Common myeloid progenitor, CD34-positive (primary cell): ENCODE measurements around the gene PRPF18.

Source experiments
- CTCF ChIA-PET: fragments of 350-600 bp; sonication (Branson Sonifier 250); formaldehyde crosslinking; loops from one replicate; lab custom pipeline; 2021; ENCODE audit warnings: antibody characterized with exemption; lab: Charles Lee
- POLR2A ChIA-PET: fragments of 350-600 bp; sonication (Branson Sonifier 250); formaldehyde crosslinking; loops from one replicate; lab custom pipeline; 2021; ENCODE audit warnings: antibody characterized with exemption; lab: Charles Lee
- DNase-seq, 3 donors: peaks; one replicate each; pipeline versions ENCODE4 v3.0.0 to v3.0.0-alpha.2; 2013
- H3K27ac ChIP-seq, 2 experiments: 1 replicate in 1 of 2; 2 replicates in 1 of 2; pipeline ENCODE4 v1.7.0; 2013; ENCODE audit warnings: inconsistent platforms in 2 of 2, low read length in 2 of 2, mild to moderate bottlenecking in 2 of 2, low read depth in 1 of 2, moderate library complexity in 1 of 2; ENCODE audit not compliant: severe bottlenecking in 2 of 2, insufficient read depth in 1 of 2, poor library complexity in 1 of 2
- H3K27me3 ChIP-seq, 5 experiments: replicated peaks in 2 of 5; 1 replicate in 3 of 5; 2 replicates in 2 of 5; pipeline versions ENCODE4 v1.6.1 to v1.7.0; 2013; ENCODE audit warnings: low read length in 4 of 5, mild to moderate bottlenecking in 2 of 5, moderate library complexity in 2 of 5, inconsistent platforms in 1 of 5; ENCODE audit not compliant: insufficient read depth in 5 of 5, control insufficient read depth in 4 of 5
- H3K36me3 ChIP-seq, 4 experiments: 1 replicate in 2 of 4; 2 replicates in 2 of 4; pipeline versions ENCODE4 v1.6.1 to v1.7.0; 2013; ENCODE audit warnings: low read length in 3 of 4, control low read depth in 1 of 4, mild to moderate bottlenecking in 1 of 4; ENCODE audit not compliant: control insufficient read depth in 4 of 4, insufficient read depth in 4 of 4
- H3K4me1 ChIP-seq, 4 experiments: 1 replicate in 3 of 4; 2 replicates in 1 of 4; pipeline versions ENCODE4 v1.6.1 to v1.7.1; 2013; ENCODE audit warnings: low read length in 3 of 4, mild to moderate bottlenecking in 3 of 4, control low read depth in 1 of 4, inconsistent platforms in 1 of 4, moderate library complexity in 1 of 4; ENCODE audit not compliant: control insufficient read depth in 4 of 4, insufficient read depth in 4 of 4; ENCODE audit errors: control extremely low read depth in 1 of 4
- H3K4me3 ChIP-seq, 7 experiments: 1 replicate in 4 of 7; 2 replicates in 3 of 7; pipeline versions ENCODE4 v1.5.1 to v1.7.0; 2013; ENCODE audit warnings: mild to moderate bottlenecking in 7 of 7, low read length in 6 of 7, moderate library complexity in 6 of 7, inconsistent platforms in 2 of 7, low read depth in 2 of 7, control low read depth in 1 of 7; ENCODE audit not compliant: insufficient read depth in 4 of 7, control insufficient read depth in 1 of 7; ENCODE audit errors: extremely low read depth in 1 of 7
- H3K9me3 ChIP-seq, 5 experiments: 1 replicate in 4 of 5; 2 replicates in 1 of 5; pipeline versions ENCODE4 v1.6.1 to v1.7.1; 2013; ENCODE audit warnings: low read length in 4 of 5, mild to moderate bottlenecking in 2 of 5, inconsistent platforms in 1 of 5, low read depth in 1 of 5, moderate library complexity in 1 of 5; ENCODE audit not compliant: control insufficient read depth in 4 of 5, insufficient read depth in 2 of 5; ENCODE audit errors: control extremely low read depth in 1 of 5
- WGBS: methylation state at CpG from one replicate; pipeline ENCODE4 v1.1.5; 2013; ENCODE audit not compliant: insufficient coverage; 5-methylcytosine and 5-hydroxymethylcytosine counted together

PRPF18 gene

DNA sequence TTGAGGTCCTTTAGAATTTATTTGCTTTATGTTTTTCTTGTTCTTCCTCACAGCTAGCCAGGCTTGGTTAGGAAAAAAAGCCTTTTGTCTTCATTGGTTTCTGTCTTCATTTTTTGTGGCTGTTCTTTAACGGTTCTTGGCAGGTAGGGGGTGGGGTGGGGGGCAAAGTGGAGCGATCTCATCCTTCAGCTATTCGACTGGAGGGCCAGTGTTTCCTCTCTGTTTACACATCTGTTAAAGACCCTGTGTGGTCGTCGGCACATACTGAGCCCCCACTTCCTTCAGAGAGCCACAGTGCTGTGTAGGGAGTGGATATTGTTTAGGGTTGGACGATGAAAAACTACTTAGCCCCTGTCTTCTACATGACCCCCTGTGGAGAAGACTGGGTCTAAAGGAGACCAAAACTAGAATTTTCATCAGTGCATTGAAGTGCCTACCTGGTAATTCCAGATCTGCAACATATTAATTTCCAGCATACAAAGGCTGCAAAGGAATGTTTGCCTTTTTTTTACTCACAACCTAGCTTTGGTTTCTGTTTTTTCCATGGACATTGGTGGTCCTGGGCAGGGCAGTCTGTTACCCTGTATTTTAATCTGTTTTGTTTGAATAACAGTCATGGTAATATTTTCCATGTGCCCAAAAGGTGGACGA, 29.0 kb downstream of the PRPF18 start:
- DNase-seq: no peak
- 38% methylated on average over 6 of the region's 7 CpGs for WGBS
- Histone ChIP-seq H3K27ac (no peak overlapping the region), H3K36me3 (peaks cover 23 to 56% (median 31%) of the 10 kb centered on the region in 4 experiments), H3K4me1 (peaks cover 0 to 6% (median 1%) of the 10 kb centered on the region in 4 experiments), H3K27me3 (no peaks in the 10 kb centered on the region), H3K4me3 (peak overlapping the region in 1 of 7 experiments; percentile 7), H3K9me3 (no peaks in the 10 kb centered on the region)
- POLR2A ChIA-PET: no interaction called here
- CTCF ChIA-PET: interaction anchor here (0.7 to 1.5 kb wide), 3 partner anchors 11 to 161 kb away, joined by 3 to 9 read pairs (median 4); no protein-coding TSS in a partner anchor

DNA sequence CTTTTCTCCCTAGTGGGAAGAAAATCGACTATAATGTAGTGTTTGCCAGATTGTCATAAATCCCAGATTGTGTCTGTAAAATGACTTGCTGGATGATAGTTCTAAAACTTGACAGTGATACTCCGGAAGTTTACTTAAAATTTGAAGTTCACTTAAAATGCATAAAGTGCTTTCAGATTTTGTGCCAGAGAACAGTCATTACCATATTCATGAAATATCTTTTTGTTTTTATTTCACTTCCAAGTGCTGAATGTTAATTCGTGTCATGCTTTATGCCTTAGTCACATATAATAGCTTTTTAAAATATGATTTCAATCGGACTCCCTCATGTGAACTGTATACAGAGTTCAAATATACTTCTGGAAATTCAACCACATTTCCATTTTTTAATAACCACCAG, 30.4 kb downstream of the PRPF18 start:
- CTCF ChIA-PET: interaction anchor here (1.6 kb wide), 1 partner anchor 12 kb away, joined by 4 read pairs; no protein-coding TSS in a partner anchor
- Histone ChIP-seq H3K9me3 (no peaks in the 10 kb centered on the region), H3K4me3 (no peak overlapping the region), H3K36me3 (peaks cover 23 to 48% (median 34%) of the 10 kb centered on the region in 4 experiments), H3K4me1 (peaks cover 0 to 6% (median 1%) of the 10 kb centered on the region in 4 experiments), H3K27ac (no peak overlapping the region), H3K27me3 (no peaks in the 10 kb centered on the region)
- no peak for DNase-seq
- 100% methylated on average over 2 of the region's 4 CpGs for WGBS
- POLR2A ChIA-PET: no interaction called here

DNA sequence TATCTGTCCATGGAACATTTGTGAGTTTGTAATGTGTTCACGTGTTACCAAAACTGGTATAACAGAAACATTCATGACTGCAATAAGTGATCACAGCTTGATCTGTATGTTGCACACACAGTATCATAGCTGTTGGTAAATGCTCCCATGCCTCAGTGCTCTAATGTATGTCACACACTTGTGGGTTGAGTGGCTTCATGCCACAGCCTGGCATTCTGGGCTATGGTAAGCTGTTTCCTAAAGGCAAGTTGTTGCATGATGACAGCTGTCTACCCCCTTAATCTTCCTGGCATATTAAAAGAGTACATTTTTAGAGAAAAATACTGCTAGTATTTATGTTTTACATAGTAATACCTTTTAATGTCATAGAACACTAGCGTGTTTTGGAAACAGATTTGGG, 35.2 kb downstream of the PRPF18 start:
- DNase-seq: no peak
- POLR2A ChIA-PET: no interaction called here
- Histone ChIP-seq H3K27me3 (no peaks in the 10 kb centered on the region), H3K4me3 (no peak overlapping the region), H3K4me1 (no peaks in the 10 kb centered on the region), H3K9me3 (no peaks in the 10 kb centered on the region), H3K36me3 (peaks cover 14 to 41% (median 24%) of the 10 kb centered on the region in 4 experiments), H3K27ac (no peak overlapping the region)
- no CpG with 5 or more reads among the region's 2 CpGs for WGBS
- CTCF ChIA-PET: interaction anchor here (1.2 to 2.1 kb wide), 2 partner anchors 12 to 25 kb away, joined by 3 to 6 read pairs; no protein-coding TSS in a partner anchor

DNA sequence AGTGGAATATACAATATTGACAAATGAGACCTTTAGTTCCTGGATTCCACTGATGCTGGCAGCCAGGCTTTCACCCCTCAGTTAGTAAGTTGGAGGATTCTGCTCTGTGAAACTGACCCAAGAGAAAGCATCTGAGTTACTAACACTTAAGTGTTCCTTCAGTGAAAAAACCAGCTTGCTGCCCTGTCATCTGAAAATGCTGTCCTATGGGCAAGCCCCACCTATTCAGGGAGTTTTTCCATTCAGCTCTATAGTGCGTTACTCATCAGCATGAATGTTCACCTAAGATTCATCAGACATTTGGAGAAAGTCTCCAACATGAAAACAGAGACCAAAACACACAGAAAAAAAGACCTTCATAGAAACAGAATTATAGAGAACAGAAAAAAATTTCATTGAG, 37.9 kb downstream of the PRPF18 start:
- peaks cover 5 to 36% (median 13%) of the 10 kb centered on the region in 4 experiments for H3K36me3 ChIP-seq
- WGBS: 100% methylated on average over 1 of the region's 1 CpG
- DNase-seq: no peak

DNA sequence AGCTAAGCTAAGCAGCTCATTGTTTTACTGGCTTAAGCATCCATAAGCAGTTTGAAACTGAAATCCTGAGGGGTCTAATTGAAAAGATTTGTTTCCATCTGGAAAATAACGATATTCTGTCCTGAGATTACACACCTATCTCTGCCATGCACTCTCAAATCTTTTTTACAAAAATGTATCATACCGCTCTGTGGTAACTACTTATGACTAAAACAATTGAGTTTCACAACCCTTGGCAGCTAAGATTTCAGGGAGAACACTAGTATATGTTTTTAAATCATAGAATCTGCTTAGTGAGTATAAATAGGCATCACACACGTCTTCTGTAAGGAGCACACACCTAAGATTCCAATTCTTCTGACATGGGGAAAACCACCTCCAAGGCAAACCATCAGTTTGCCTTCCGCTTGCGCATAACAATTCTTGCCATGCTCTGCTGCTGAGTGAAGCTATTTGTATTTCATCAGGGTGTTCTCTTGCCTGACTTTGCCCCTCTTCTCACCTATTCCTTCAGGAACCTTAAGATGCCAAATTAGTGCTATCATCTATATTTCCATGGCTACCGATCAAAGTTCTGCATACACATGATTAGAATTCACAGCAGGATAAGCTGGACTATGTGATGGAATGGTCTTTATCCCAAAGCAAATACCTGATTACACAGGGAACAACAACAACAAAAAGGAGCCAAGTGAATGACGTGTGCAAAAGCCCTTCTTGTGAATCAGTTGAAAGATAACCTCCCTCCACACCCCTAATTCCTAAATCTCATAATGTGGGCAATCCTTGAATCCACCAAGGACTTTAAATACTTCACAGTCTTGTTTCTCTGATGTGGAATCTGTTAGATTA, 40.9 kb downstream of the PRPF18 start:
- POLR2A ChIA-PET: interaction anchor here (0.5 kb wide), 1 partner anchor 150 kb away, joined by 3 read pairs; no protein-coding TSS in a partner anchor
- Histone ChIP-seq H3K27me3 (no peaks in the 10 kb centered on the region), H3K4me1 (peaks cover 0 to 13% (median 0%) of the 10 kb centered on the region in 4 experiments), H3K27ac (no peak overlapping the region), H3K9me3 (no peaks in the 10 kb centered on the region), H3K4me3 (no peak overlapping the region), H3K36me3 (peaks cover 2 to 33% (median 20%) of the 10 kb centered on the region in 4 experiments)
- no peak for DNase-seq
- CTCF ChIA-PET: interaction anchor here (0.6 to 1.5 kb wide), 2 partner anchors 16 to 24 kb away, joined by 3 read pairs; no protein-coding TSS in a partner anchor
- 100% methylated on average over 3 of the region's 7 CpGs for WGBS

More for the DNA sequence above, 37.9 kb downstream of the PRPF18 start:
- ChIA-PET CTCF (interaction anchor here (1.8 kb wide), 1 partner anchor 11 kb away, joined by 5 read pairs; no protein-coding TSS in a partner anchor), POLR2A (no interaction called here)
- H3K4me3 ChIP-seq: no peak overlapping the region
- no peaks in the 10 kb centered on the region for H3K27me3 ChIP-seq
- no peak overlapping the region for H3K27ac ChIP-seq
- no peaks in the 10 kb centered on the region for H3K4me1 ChIP-seq
- no peaks in the 10 kb centered on the region for H3K9me3 ChIP-seq

DNA sequence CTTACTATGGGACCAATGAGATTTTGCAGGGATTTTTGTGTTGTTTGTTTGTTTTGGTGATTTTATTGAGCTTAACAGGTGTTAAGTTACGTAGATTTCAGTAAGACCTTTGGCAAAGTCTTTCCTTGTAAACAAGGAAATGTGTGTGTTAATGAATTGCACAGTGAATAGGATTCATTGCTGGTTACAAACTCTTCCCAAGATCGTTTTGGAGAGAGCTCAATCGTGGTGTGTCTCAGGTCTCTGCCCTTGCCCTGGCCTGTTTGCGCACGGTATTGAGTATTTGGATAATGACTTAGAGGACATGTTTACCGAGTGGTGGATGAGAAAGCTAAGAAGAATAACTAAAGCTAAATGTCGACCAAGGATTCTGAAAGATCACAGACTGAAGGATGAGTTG, 41.9 kb downstream of the PRPF18 start:
- Histone ChIP-seq H3K4me3 (no peak overlapping the region), H3K36me3 (peaks cover 2 to 33% (median 20%) of the 10 kb centered on the region in 4 experiments)
- CTCF ChIA-PET: interaction anchor here (0.9 to 1.5 kb wide), 3 partner anchors 11 to 148 kb away, joined by 3 to 4 read pairs (median 3); no protein-coding TSS in a partner anchor

More for the DNA sequence above, 41.9 kb downstream of the PRPF18 start:
- no peak for DNase-seq
- Histone ChIP-seq H3K9me3 (no peaks in the 10 kb centered on the region), H3K27me3 (no peaks in the 10 kb centered on the region), H3K27ac (no peak overlapping the region), H3K4me1 (peaks cover 0 to 16% (median 0%) of the 10 kb centered on the region in 4 experiments)
- 100% methylated on average over 5 of the region's 7 CpGs for WGBS
- POLR2A ChIA-PET: no interaction called here
